Measurements from ENCODE around the gene NDUFA13.

The NDUFA13 gene

GRCh38 chr19:19528721-19529490 lies 12.9 kb downstream of the NDUFA13 start, which contains the start of gene YJEFN3:
TSS of gene YJEFN3 (plus strand) at chr19:19528911. CDS start at chr19:19528933, 22 bp downstream.
- FAIRE-seq (no peak), DNase-seq (ENCODE audit: insufficient read length, low spot score) (no peak)
- TF ChIP-seq POLR2A (IDR thresholded peaks at IDR 0.05; ENCODE audit: low read depth, low read length), result no peak

GRCh38 chr19:19529783-19530422 lies 13.9 kb downstream of the NDUFA13 start:
- DNase-seq (ENCODE audit: insufficient read length, low spot score) (no peak), FAIRE-seq (no peak)
- no peak for TF ChIP-seq POLR2A (IDR thresholded peaks at IDR 0.05; ENCODE audit: low read depth, low read length)

- DNase-seq (ENCODE audit: insufficient read length, low spot score) (no peak), FAIRE-seq (no peak)
- TF ChIP-seq POLR2A (IDR thresholded peaks at IDR 0.05; ENCODE audit: low read depth, low read length), result no peak
Observed at GRCh38 chr19:19530423-19530804, 14.4 kb downstream of the NDUFA13 start.

- FAIRE-seq (no peak), DNase-seq (ENCODE audit: insufficient read length, low spot score) (no peak)
- no peak for TF ChIP-seq POLR2A (IDR thresholded peaks at IDR 0.05; ENCODE audit: low read depth, low read length)
Observed at GRCh38 chr19:19530889-19531288, 14.9 kb downstream of the NDUFA13 start.

- DNase-seq (ENCODE audit: insufficient read length, low spot score), result no peak
- TF ChIP-seq POLR2A (IDR thresholded peaks at IDR 0.05; ENCODE audit: low read depth, low read length), result no peak
- no peak for FAIRE-seq
Observed at GRCh38 chr19:19531951-19532805, 16.2 kb downstream of the NDUFA13 start.

- DNase-seq (ENCODE audit: insufficient read length, low spot score) (no peak), FAIRE-seq (no peak)
- TF ChIP-seq POLR2A (IDR thresholded peaks at IDR 0.05; ENCODE audit: low read depth, low read length), result no peak
Observed at GRCh38 chr19:19532806-19533701, 17.0 kb downstream of the NDUFA13 start.

GRCh38 chr19:19533841-19534240 lies 17.8 kb downstream of the NDUFA13 start:
- FAIRE-seq, result no peak
- DNase-seq (ENCODE audit: insufficient read length, low spot score), result no peak
- no peak for TF ChIP-seq POLR2A (IDR thresholded peaks at IDR 0.05; ENCODE audit: low read depth, low read length)

- FAIRE-seq, result no peak
- no peak for DNase-seq (ENCODE audit: insufficient read length, low spot score)
- TF ChIP-seq POLR2A (IDR thresholded peaks at IDR 0.05; ENCODE audit: low read depth, low read length), result no peak
Observed at GRCh38 chr19:19534556-19535265, 18.7 kb downstream of the NDUFA13 start.

GRCh38 chr19:19535311-19536191 lies 19.5 kb downstream of the NDUFA13 start:
- DNase-seq (ENCODE audit: insufficient read length, low spot score) (no peak), FAIRE-seq (no peak)
- no peak for TF ChIP-seq POLR2A (IDR thresholded peaks at IDR 0.05; ENCODE audit: low read depth, low read length)

- no peak for DNase-seq (ENCODE audit: insufficient read length, low spot score)
- TF ChIP-seq POLR2A (IDR thresholded peaks at IDR 0.05; ENCODE audit: low read depth, low read length), result no peak
- FAIRE-seq, result no peak
Observed at GRCh38 chr19:19537075-19538048, 21.3 kb downstream of the NDUFA13 start.

Measured in H54 (cell line).